Effector memory CD8-positive, alpha-beta T cell (primary cell): ENCODE measurements around the gene PTPRE.

Experiments
- ATAC-seq: fragments of 150-1000 bp; cut with Tn5 transposase; replicated peaks from 2 replicates; pipeline ENCODE4 v1.10.0; 2021; ENCODE audit warnings: mild to moderate bottlenecking, moderate library complexity
- DNase-seq, 3 experiments: peaks; one replicate each; pipeline ENCODE4 v3.0.0; 2021
- H3K27ac Mint-ChIP-seq, 2 donors: one replicate each; pipeline ENCODE4 v1.8.0; 2022; ENCODE audit warnings: mild to moderate bottlenecking in 2 of 2, mixed read lengths in 2 of 2, moderate library complexity in 2 of 2
- H3K27me3 Mint-ChIP-seq, 2 donors: one replicate each; pipeline ENCODE4 v1.8.0; 2022; ENCODE audit warnings: mixed read lengths in 2 of 2
- H3K36me3 Mint-ChIP-seq: one replicate; pipeline ENCODE4 v1.8.0; 2022; ENCODE audit warnings: mild to moderate bottlenecking, moderate library complexity, mixed read lengths; ENCODE audit not compliant: insufficient read depth
- H3K4me1 Mint-ChIP-seq, 2 donors: one replicate each; pipeline ENCODE4 v1.8.0; 2022; ENCODE audit warnings: low read depth in 2 of 2, mixed read lengths in 2 of 2
- H3K4me3 Mint-ChIP-seq, 2 donors: one replicate each; pipeline ENCODE4 v1.8.0; 2022; ENCODE audit warnings: mild to moderate bottlenecking in 2 of 2, mixed read lengths in 2 of 2, moderate library complexity in 2 of 2
- H3K9me3 Mint-ChIP-seq, 2 donors: one replicate each; pipeline ENCODE4 v1.8.0; 2022; ENCODE audit warnings: mixed read lengths in 2 of 2

The PTPRE gene

DNA sequence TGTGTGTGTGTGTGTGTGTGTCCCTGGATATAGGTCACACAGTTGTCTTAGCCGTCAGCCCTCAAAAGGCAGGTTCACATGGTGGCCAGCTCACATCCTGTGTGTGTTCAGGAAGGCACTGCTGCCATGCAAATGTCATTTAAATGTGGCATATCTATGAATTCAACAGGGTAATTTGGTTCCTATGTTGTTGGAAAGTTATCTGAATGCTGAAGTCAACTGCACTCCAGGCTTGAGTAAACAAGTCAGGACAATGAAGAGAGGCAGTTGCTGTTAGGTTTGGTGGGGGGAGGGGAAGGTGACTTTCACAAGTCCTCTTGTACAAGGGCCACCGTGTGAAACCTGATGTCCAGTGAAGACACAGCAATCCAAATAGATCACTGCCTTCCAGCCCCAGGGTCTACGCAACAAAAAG lies 61.1 kb downstream of the PTPRE start:
- Mint-ChIP-seq H3K9me3 (no peaks in the 10 kb centered on the region), H3K4me1 (peaks cover 0 to 2% of the 10 kb centered on the region in 2 donors), H3K27me3 (peaks cover 7 to 25% of the 10 kb centered on the region in 2 donors), H3K4me3 (no peak overlapping the region), H3K36me3 (no peaks in the 10 kb centered on the region), H3K27ac (no peak overlapping the region)
- DNase-seq (no peak), ATAC-seq (peak; percentile 63)

DNA sequence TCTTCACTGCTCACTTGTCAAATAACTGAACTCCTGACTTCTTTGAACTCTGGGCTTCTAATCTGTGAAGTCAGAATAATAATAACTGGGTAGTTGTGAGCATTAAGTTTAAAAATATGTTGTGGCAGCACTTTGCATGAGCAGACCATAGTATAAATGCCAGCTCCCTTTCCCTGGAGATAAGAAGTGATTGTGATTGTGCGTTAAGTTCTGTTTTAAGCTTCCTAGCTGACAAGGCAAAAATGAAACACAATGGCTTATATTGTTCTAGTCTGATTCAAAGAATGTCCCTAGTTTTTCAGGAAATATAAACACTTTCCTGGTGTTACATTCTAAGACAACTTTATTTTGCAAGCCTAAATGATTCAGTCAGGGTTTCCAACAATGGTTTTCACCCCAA lies 61.8 kb downstream of the PTPRE start:
- DNase-seq (no peak), ATAC-seq (no peak)
- Mint-ChIP-seq H3K4me3 (no peak overlapping the region), H3K27me3 (peaks cover 10 to 31% of the 10 kb centered on the region in 2 donors), H3K4me1 (peaks cover 0 to 2% of the 10 kb centered on the region in 2 donors), H3K36me3 (no peaks in the 10 kb centered on the region), H3K9me3 (no peaks in the 10 kb centered on the region), H3K27ac (peak overlapping the region in 1 of 2 donors; percentile 67)

DNA sequence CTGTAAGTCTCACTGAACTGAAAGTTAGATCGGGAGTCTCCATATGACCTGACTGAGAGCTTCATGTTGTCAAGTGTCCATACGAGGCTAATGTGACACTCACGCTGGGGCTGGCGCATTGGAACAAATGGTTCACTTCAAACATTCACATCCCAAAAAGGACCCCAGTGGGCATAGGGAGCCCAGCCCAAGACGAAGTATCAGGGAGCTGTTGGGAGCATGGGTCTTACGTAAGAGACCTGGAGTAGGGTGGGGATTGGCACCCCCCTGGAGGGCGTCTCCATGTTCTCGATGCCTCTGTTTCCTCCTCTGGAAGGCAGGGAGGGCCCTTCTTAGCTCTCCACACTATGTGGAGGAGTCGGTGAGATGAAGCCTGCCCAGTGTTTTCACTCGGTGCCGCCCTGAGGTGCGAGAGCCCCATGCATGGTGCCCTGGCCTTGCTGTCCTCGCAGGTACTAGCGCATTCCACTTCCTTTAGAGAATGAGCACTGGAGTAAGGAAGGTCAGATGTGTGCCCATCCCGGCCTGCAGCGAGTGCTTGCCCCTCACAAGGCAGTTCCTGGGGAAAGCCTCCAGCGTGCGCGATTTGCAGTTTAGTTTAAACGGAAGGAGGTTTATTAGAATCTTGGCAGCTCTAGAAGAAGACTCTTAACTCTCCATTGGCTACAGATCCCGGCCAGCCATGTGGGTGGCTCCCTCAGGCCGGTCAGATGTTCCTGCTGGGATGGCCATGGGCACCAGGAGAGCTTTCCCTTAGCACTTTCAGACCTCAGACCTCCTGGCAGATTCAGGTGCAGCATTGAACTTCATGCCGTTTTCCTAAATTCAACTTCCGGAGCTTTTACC lies 64.4 kb downstream of the PTPRE start:
- DNase-seq: no peak
- Mint-ChIP-seq H3K4me3 (no peak overlapping the region), H3K27me3 (peaks cover 37 to 58% of the 10 kb centered on the region in 2 donors), H3K36me3 (no peaks in the 10 kb centered on the region), H3K27ac (peak overlapping the region in 1 of 2 donors; percentile 52), H3K9me3 (no peaks in the 10 kb centered on the region), H3K4me1 (peaks cover 0 to 2% of the 10 kb centered on the region in 2 donors)
- no peak for ATAC-seq

DNA sequence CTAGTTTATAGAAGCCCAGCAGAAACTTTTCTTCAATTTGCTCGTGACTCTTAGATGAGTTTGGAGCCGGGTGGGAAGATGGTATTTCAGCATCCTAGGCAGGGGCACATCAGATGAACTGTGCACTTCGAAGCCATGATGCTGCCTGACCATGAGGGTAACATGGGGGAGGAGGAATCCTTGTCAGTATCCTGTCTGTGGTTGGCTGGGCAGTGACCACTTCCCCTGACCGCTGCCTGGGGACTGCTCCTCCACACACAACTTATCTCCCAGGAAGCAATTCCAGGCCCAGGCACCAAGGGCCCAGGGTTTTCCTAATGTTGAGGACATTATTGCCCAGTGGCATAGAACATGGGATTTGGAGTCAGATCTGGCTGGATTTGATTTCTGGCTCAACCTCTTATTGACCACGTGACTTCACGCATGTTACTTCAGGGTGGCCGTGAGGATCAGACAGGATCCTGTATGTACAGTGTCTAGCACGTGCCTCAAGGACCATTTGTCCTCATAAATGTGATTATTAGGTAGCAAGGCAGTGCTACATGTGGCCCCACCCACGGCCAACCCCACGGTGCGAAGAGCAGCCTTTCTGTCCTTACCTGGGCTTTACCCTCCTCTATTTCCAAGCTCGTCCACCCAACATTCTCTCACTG lies 65.2 kb downstream of the PTPRE start:
- Mint-ChIP-seq H3K9me3 (no peaks in the 10 kb centered on the region), H3K27ac (no peak overlapping the region), H3K27me3 (peaks cover 39 to 61% of the 10 kb centered on the region in 2 donors), H3K4me3 (no peak overlapping the region), H3K36me3 (no peaks in the 10 kb centered on the region), H3K4me1 (peaks cover 0 to 2% of the 10 kb centered on the region in 2 donors)
- ATAC-seq: no peak
- no peak for DNase-seq

DNA sequence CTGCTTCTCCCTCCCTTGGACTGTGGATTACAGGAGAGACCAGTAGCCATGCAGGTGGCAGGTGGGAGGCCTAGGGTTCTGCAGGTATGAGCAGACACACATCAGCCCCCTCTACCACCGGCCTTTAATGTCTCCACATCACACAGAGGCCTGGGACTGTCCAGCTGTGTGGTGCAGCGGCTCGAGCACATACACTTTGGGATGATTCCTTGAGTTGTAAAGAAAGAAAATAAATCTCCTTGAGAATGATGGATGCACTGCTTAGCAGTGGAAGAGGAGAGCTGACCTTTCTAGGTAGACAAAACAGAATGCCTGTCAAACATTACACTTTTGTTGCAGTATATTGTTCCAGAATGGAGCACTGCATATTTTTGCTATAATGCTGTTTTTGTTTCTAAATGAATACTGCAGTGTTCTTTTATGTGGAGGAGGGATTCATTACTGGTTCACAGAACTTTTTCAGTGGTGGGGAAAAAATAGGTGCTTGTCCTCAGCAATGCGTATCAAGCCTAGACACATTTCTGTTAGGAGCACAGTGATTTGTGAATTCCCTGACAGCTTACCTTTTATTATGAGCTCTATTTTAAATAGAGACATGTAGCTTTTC lies 66.0 kb downstream of the PTPRE start:
- no peak overlapping the region for H3K27ac Mint-ChIP-seq
- peaks cover 43 to 67% of the 10 kb centered on the region in 2 donors for H3K27me3 Mint-ChIP-seq
- no peaks in the 10 kb centered on the region for H3K36me3 Mint-ChIP-seq
- no peaks in the 10 kb centered on the region for H3K9me3 Mint-ChIP-seq
- ATAC-seq: no peak
- no peak for DNase-seq
- no peak overlapping the region for H3K4me3 Mint-ChIP-seq
- H3K4me1 Mint-ChIP-seq: peaks cover 5% of the 10 kb centered on the region in 2 donors

DNA sequence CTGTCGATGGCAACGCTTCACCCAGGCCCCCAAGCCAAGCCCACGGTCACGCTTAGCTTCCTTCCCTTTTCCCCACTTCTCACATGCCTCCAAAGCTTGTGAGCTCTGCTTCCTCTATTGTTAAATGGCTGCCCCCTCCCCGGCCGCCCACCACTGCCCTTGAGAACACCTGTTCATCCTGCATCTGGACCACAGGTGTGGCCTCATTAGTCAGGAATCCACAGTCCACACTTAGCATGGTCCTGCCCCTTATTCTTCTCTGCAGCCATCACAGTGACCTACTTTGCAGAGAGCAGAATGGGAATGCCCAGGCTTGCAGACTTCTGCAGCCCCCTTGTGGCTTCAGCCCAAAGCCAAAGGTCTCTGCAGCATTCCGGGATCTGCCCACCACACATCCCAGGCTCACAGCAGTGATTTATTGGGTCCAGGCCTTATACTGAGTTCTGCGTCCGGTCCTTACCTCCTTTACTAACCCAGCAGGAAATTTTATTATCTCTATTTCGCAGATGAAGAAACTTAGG lies 66.9 kb downstream of the PTPRE start:
- DNase-seq (no peak), ATAC-seq (no peak)
- Mint-ChIP-seq H3K4me1 (peaks cover 5 to 8% of the 10 kb centered on the region in 2 donors), H3K9me3 (no peaks in the 10 kb centered on the region), H3K36me3 (no peaks in the 10 kb centered on the region), H3K27ac (no peak overlapping the region), H3K4me3 (no peak overlapping the region), H3K27me3 (peaks cover 44 to 69% of the 10 kb centered on the region in 2 donors)

DNA sequence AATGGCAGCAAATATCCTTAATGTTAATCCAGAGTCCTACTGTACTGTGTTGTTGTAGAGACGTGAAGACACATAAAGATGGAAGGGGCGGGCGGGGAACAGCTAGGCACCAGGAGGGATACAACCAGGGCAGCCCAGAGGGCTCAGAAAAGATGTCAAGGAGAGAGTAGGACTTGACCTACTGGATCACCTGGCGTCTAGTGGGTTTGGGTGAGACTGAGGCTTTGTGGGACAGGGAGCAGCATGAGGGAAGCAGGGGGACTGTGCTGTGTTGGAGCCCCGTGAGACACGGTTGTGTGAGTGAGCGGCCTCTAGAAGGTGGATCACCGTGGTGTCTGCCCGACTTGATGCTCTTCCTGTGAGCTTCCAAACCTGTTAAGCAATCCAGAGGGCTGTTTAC lies 68.0 kb downstream of the PTPRE start:
- H3K9me3 Mint-ChIP-seq: peaks cover 0 to 1% of the 10 kb centered on the region in 2 donors
- peaks cover 44 to 69% of the 10 kb centered on the region in 2 donors for H3K27me3 Mint-ChIP-seq
- DNase-seq (no peak), ATAC-seq (no peak)
- H3K4me3 Mint-ChIP-seq: no peak overlapping the region
- H3K4me1 Mint-ChIP-seq: peaks cover 5 to 8% of the 10 kb centered on the region in 2 donors
- no peak overlapping the region for H3K27ac Mint-ChIP-seq
- no peaks in the 10 kb centered on the region for H3K36me3 Mint-ChIP-seq

DNA sequence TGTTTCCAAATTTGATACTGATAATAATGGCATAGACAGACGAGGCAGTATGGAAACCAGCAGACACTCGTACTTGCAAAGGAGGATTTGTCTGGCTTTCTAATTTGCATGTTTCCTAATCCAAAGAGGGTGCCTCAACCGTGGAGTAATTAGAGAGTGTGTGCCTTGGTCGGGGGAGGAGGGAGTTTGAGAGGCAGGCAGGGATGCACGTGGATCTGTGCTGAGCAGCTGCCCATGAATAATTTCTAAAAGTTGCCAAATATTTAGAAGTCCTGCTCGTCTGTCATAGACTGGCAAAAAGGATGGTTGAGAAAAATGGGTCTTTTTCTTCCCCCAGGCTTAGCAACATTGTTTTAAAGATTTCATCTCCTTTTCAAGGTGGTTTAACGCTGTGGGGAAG lies 69.4 kb downstream of the PTPRE start:
- Mint-ChIP-seq H3K4me1 (peaks cover 5 to 8% of the 10 kb centered on the region in 2 donors), H3K27ac (no peak overlapping the region), H3K36me3 (no peaks in the 10 kb centered on the region), H3K4me3 (no peak overlapping the region), H3K9me3 (peaks cover 0 to 3% of the 10 kb centered on the region in 2 donors), H3K27me3 (peaks cover 39 to 62% of the 10 kb centered on the region in 2 donors)
- no peak for DNase-seq
- ATAC-seq: no peak

DNA sequence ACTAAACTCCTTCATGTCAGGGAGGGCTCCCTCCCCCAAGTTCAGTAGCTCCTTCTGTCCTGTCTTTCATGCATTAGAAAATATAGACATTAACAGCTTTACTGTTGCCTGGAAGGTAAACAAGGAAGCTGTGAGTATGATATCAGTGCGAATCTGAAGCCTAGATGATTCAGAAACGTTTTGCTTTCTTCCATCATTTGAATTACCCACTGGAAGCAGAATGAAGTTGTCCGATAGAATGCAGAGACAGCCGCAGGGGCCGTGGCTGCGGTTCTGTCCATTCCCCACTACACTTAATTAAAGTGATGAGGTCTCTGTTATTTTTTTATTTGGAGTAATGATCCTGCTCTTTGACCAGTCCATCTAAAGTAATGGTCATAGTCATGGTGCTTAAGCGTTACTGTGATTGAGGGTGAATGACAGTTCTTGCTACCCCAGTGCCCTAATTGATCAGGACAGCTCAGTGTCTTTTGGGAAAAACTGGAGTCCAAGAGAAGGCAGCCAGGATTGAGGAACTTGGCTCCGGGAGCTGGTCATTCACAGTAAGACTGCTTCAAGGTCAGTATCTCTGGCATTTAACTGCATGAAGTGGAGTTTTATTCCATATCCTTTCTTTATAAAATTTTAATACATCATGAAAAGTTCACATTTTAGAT lies 69.9 kb downstream of the PTPRE start:
- Mint-ChIP-seq H3K4me1 (peaks cover 5 to 8% of the 10 kb centered on the region in 2 donors), H3K27me3 (peaks cover 37 to 56% of the 10 kb centered on the region in 2 donors), H3K27ac (no peak overlapping the region), H3K36me3 (no peaks in the 10 kb centered on the region), H3K4me3 (no peak overlapping the region), H3K9me3 (peaks cover 0 to 3% of the 10 kb centered on the region in 2 donors)
- DNase-seq: no peak
- no peak for ATAC-seq

DNA sequence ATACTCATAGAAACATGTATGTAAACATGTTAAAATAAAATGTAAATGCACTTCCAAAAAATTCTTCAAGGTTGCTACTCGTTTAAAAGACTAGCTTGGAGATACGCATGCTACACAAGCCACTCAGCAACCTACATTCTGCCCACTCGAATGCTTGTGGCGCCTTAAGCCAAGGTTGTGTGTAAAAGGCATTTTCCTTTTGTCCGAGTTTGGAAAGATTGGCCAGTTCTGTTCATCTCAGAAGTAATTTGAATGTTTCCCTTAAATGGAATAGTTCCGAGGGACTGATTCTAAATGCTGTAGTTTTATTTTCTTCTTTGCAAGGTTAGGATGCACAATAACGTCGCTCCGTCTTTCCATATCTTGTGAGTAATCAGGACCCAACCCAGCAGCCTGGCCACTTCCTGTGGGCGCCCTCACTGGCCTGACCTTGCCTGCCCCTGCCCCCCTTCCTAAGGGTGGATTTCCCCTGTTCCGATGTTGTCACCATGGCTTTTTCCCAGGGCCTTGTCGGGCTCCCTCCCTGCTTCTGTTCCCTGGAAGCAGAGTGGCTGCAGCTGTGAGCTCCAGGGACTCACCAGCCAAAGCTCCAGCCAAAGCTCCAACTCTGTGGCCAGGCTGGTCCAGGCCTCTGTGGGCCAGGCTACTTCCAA lies 70.6 kb downstream of the PTPRE start:
- peak; percentile 67 for ATAC-seq
- peak overlapping the region in 1 of 2 donors; percentile 41 for H3K27ac Mint-ChIP-seq
- no peak for DNase-seq
- no peaks in the 10 kb centered on the region for H3K36me3 Mint-ChIP-seq
- H3K4me1 Mint-ChIP-seq: peaks cover 5 to 8% of the 10 kb centered on the region in 2 donors
- H3K9me3 Mint-ChIP-seq: peaks cover 0 to 3% of the 10 kb centered on the region in 2 donors
- H3K27me3 Mint-ChIP-seq: peaks cover 37 to 50% of the 10 kb centered on the region in 2 donors
- H3K4me3 Mint-ChIP-seq: peak overlapping the region in 1 of 2 donors; percentile 54

DNA sequence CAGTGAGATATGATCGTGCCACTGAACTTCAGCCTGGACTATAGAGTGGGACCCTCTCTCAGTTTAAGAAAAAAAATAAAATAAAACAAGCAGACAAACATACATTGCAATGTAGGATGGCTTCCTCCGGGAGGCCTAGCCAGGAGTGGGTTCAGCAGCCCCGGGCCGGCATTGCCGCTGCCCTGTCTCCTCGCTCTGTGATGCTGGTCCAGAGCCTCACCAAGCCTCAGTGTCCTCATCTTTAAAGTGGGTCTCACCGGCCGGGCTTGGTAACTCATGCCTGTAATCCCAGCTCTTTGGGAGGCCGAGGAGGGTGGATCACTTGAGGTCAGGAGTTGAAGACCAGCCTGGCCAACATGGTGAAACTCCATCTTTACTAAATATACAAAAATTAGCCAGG lies 71.6 kb downstream of the PTPRE start:
- no peak for ATAC-seq
- H3K4me3 Mint-ChIP-seq: no peak overlapping the region
- no peak overlapping the region for H3K27ac Mint-ChIP-seq
- H3K9me3 Mint-ChIP-seq: peaks cover 0 to 3% of the 10 kb centered on the region in 2 donors
- no peaks in the 10 kb centered on the region for H3K36me3 Mint-ChIP-seq
- no peak for DNase-seq
- H3K27me3 Mint-ChIP-seq: peaks cover 36 to 40% of the 10 kb centered on the region in 2 donors
- peaks cover 5 to 8% of the 10 kb centered on the region in 2 donors for H3K4me1 Mint-ChIP-seq

DNA sequence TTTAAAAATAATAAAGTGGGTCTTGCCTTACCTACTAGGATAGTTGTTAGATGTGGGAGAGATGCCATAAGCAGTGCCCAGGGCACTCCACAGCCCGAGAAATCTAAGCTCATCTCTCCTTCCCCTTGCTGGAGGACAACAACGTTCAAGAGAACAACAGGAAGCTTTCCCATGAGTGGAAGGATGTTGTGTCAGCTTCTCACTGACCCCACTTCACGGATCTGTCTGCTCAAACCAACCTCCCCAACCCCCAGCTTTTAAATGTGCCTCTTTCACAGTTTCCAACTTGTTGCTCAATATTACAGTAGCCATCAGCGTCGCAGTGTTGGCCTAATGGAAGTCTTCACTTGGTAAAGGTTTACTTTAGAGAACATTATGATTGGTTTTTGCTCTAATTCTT lies 72.1 kb downstream of the PTPRE start:
- Mint-ChIP-seq H3K9me3 (peaks cover 0 to 3% of the 10 kb centered on the region in 2 donors), H3K27me3 (peaks cover 30 to 34% of the 10 kb centered on the region in 2 donors), H3K36me3 (no peaks in the 10 kb centered on the region), H3K4me3 (no peak overlapping the region), H3K4me1 (peaks cover 8% of the 10 kb centered on the region in 2 donors), H3K27ac (no peak overlapping the region)
- DNase-seq (no peak), ATAC-seq (no peak)
